CD8-positive, alpha-beta memory T cell (primary cell): Measurements from ENCODE around the gene FBN2. TPM values are rescaled to one million over a fixed set of nuclear protein-coding genes. Genes with fewer than 3 reads are reported as not detected.

Experiments used
- CTCF ChIA-PET: fragments of 350-600 bp; sonication (Branson Sonifier 250); formaldehyde crosslinking; loops from one replicate; lab custom pipeline; 2021; ENCODE audit warnings: antibody characterized with exemption; lab: Charles Lee
- POLR2A ChIA-PET: fragments of 350-600 bp; sonication (Branson Sonifier 250); formaldehyde crosslinking; loops from one replicate; lab custom pipeline; 2021; ENCODE audit warnings: antibody characterized with exemption; lab: Charles Lee
- DNase-seq, 5 donors: peaks; one replicate each; pipeline versions ENCODE4 v3.0.0 to v3.0.0-alpha.2; 2020 to 2022; ENCODE audit warnings: mixed read lengths in 1 of 5
- H3K27ac ChIP-seq: one replicate; pipeline ENCODE4 v1.7.0; 2013; ENCODE audit warnings: low read depth, mild to moderate bottlenecking, low read length, moderate library complexity
- H3K27me3 ChIP-seq: 2 replicates; pipeline ENCODE4 v1.7.0; 2013; ENCODE audit warnings: low read length, mild to moderate bottlenecking; ENCODE audit not compliant: insufficient read depth, poor library complexity, severe bottlenecking
- H3K36me3 ChIP-seq: 2 replicates; pipeline ENCODE4 v1.7.0; 2013; ENCODE audit warnings: mild to moderate bottlenecking, low read length, moderate library complexity; ENCODE audit not compliant: insufficient read depth
- H3K4me1 ChIP-seq: 2 replicates; pipeline ENCODE4 v1.7.0; 2013; ENCODE audit warnings: mild to moderate bottlenecking, low read length, moderate library complexity; ENCODE audit not compliant: insufficient read depth
- H3K4me3 ChIP-seq: 2 replicates; pipeline ENCODE4 v1.7.0; 2013; ENCODE audit warnings: mild to moderate bottlenecking, low read length
- H3K9me3 ChIP-seq: 2 replicates; pipeline ENCODE4 v1.7.0; 2013; ENCODE audit warnings: mild to moderate bottlenecking, low read length
- H3K27ac Mint-ChIP-seq, 8 donors: one replicate each; pipeline ENCODE4 v1.8.0; 2020 to 2021; ENCODE audit warnings: mixed read lengths in 8 of 8, mild to moderate bottlenecking in 6 of 8, inconsistent platforms in 3 of 8, moderate library complexity in 3 of 8
- H3K27me3 Mint-ChIP-seq, 2 donors: one replicate each; pipeline ENCODE4 v1.8.0; 2020 to 2021; ENCODE audit warnings: mixed read lengths in 2 of 2, mild to moderate bottlenecking in 1 of 2, moderate library complexity in 1 of 2
- H3K36me3 Mint-ChIP-seq, 3 donors: one replicate each; pipeline ENCODE4 v1.8.0; 2020 to 2021; ENCODE audit warnings: mixed read lengths in 3 of 3, inconsistent platforms in 1 of 3, mild to moderate bottlenecking in 1 of 3
- H3K4me1 Mint-ChIP-seq, 3 donors: one replicate each; pipeline ENCODE4 v1.8.0; 2020 to 2021; ENCODE audit warnings: mixed read lengths in 3 of 3, inconsistent platforms in 1 of 3, mild to moderate bottlenecking in 1 of 3
- H3K4me3 Mint-ChIP-seq, 7 donors: one replicate each; pipeline ENCODE4 v1.8.0; 2020 to 2021; ENCODE audit warnings: mixed read lengths in 7 of 7, mild to moderate bottlenecking in 6 of 7, moderate library complexity in 4 of 7, inconsistent platforms in 2 of 7
- H3K9me3 Mint-ChIP-seq, 5 donors: one replicate each; pipeline ENCODE4 v1.8.0; 2020 to 2022; ENCODE audit warnings: mixed read lengths in 5 of 5, mild to moderate bottlenecking in 3 of 5, moderate library complexity in 2 of 5, inconsistent platforms in 1 of 5
- polyA plus RNA-seq: library from polyadenylated mRNA; unstranded; fragments of 300-500 nt; fragmentation: Illumina TruSeq; gene quantifications from one replicate; pipeline ENCODE4 v1.2.3, GENCODE V29; 2021
- total RNA-seq, 2 experiments: library from RNA; stranded (reverse); gene quantifications; one replicate each; pipeline ENCODE4 v1.2.3, GENCODE V29; 2021

The FBN2 gene
- under 1 TPM; 0.09 to 0.20 TPM for total RNA-seq
- polyA plus RNA-seq: not detected

DNA sequence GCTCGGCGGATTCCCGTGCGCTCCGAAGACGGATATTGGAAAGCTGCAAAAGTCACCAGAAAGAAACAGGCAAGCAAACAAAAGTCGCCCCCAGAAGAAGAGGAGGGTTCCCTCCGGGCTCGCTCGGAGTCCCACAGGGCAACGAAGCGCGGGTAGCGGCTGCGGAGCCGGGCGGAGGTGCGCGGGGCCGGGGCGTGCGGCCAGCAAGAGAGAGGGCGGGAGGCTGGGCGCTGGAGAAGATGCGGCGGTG, at the start of gene FBN2:
FBN2 (minus strand) TSS at position 246 of the 250 bp plus-strand sequence. CDS start 642 bp downstream, outside the sequence.
- Mint-ChIP-seq H3K9me3 (peaks cover 0 to 9% (median 5%) of the 10 kb centered on the region in 5 donors), H3K4me3 (no peak within 1 kb of the TSS), H3K36me3 (no peaks in the 10 kb centered on the region), H3K27ac (no peak within 1 kb of the TSS), H3K4me1 (no peaks in the 10 kb centered on the region), H3K27me3 (peaks cover 9 to 24% of the 10 kb centered on the region in 2 donors)
- CTCF ChIA-PET: no interaction called here
- POLR2A ChIA-PET: no interaction called here
- H3K27me3 ChIP-seq: peaks cover 5% of the 10 kb centered on the region
- no peaks in the 10 kb centered on the region for H3K36me3 ChIP-seq
- H3K4me3 ChIP-seq: no peak within 1 kb of the TSS
- H3K27ac ChIP-seq: no peak within 1 kb of the TSS
- no peaks in the 10 kb centered on the region for H3K9me3 ChIP-seq
- no peaks in the 10 kb centered on the region for H3K4me1 ChIP-seq
- no peak for DNase-seq

DNA sequence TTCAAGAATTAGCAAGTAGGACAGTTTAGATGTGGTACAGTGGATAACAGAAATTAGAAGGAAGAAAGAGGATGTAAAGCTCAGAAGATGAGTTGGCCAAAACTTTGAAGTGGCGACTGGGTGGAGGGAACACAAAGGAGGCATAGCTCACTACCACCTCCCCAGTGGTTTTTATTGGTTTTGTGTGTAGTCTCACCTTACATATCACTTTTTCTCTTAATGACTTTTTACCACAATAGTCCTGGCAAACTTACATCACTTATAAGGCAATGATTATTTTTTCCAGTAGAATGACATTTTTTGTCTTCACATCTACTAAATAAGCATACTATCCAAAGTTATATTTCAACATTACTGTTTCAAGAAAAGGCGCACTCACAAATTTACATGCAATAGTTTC, 49.2 kb upstream of the FBN2 start:
- no peak overlapping the region for H3K4me3 Mint-ChIP-seq
- no peaks in the 10 kb centered on the region for H3K27me3 Mint-ChIP-seq
- DNase-seq: no peak
- H3K27ac ChIP-seq: no peak overlapping the region
- no peaks in the 10 kb centered on the region for H3K36me3 ChIP-seq
- H3K4me1 ChIP-seq: no peaks in the 10 kb centered on the region
- POLR2A ChIA-PET: no interaction called here
- H3K36me3 Mint-ChIP-seq: no peaks in the 10 kb centered on the region
- CTCF ChIA-PET: no interaction called here
- peaks cover 0 to 6% (median 0%) of the 10 kb centered on the region in 5 donors for H3K9me3 Mint-ChIP-seq
- H3K27ac Mint-ChIP-seq: no peak overlapping the region
- no peak overlapping the region for H3K4me3 ChIP-seq
- H3K9me3 ChIP-seq: no peaks in the 10 kb centered on the region
- H3K4me1 Mint-ChIP-seq: no peaks in the 10 kb centered on the region
- H3K27me3 ChIP-seq: no peaks in the 10 kb centered on the region

GRCh38 chr5:128586848-128587247, 48.8 kb upstream of the FBN2 start:
- Mint-ChIP-seq H3K36me3 (no peaks in the 10 kb centered on the region), H3K4me3 (no peak overlapping the region), H3K4me1 (no peaks in the 10 kb centered on the region), H3K27me3 (no peaks in the 10 kb centered on the region), H3K27ac (no peak overlapping the region), H3K9me3 (peaks cover 0 to 6% (median 0%) of the 10 kb centered on the region in 5 donors)
- Histone ChIP-seq H3K9me3 (no peaks in the 10 kb centered on the region), H3K27ac (no peak overlapping the region), H3K4me1 (no peaks in the 10 kb centered on the region), H3K27me3 (no peaks in the 10 kb centered on the region), H3K4me3 (no peak overlapping the region), H3K36me3 (no peaks in the 10 kb centered on the region)
- ChIA-PET POLR2A (no interaction called here), CTCF (no interaction called here)
- no peak for DNase-seq

- Histone ChIP-seq H3K4me1 (no peaks in the 10 kb centered on the region), H3K4me3 (no peak overlapping the region), H3K9me3 (no peaks in the 10 kb centered on the region), H3K27ac (no peak overlapping the region), H3K36me3 (no peaks in the 10 kb centered on the region), H3K27me3 (no peaks in the 10 kb centered on the region)
- H3K4me3 Mint-ChIP-seq: no peak overlapping the region
- peaks cover 0 to 13% (median 10%) of the 10 kb centered on the region in 5 donors for H3K9me3 Mint-ChIP-seq
- H3K4me1 Mint-ChIP-seq: no peaks in the 10 kb centered on the region
- H3K36me3 Mint-ChIP-seq: no peaks in the 10 kb centered on the region
- peaks cover 0 to 3% of the 10 kb centered on the region in 2 donors for H3K27me3 Mint-ChIP-seq
- ChIA-PET CTCF (no interaction called here), POLR2A (no interaction called here)
- no peak for DNase-seq
- peak overlapping the region in 1 of 8 donors; percentile 9 for H3K27ac Mint-ChIP-seq
Measured at GRCh38 chr5:128579639-128580038, 41.6 kb upstream of the FBN2 start.

- H3K4me3 Mint-ChIP-seq: no peak overlapping the region
- ChIA-PET POLR2A (no interaction called here), CTCF (no interaction called here)
- Histone ChIP-seq H3K4me1 (no peaks in the 10 kb centered on the region), H3K4me3 (no peak overlapping the region), H3K36me3 (no peaks in the 10 kb centered on the region), H3K27ac (no peak overlapping the region), H3K9me3 (no peaks in the 10 kb centered on the region), H3K27me3 (no peaks in the 10 kb centered on the region)
- no peaks in the 10 kb centered on the region for H3K36me3 Mint-ChIP-seq
- peaks cover 0 to 3% of the 10 kb centered on the region in 2 donors for H3K27me3 Mint-ChIP-seq
- H3K4me1 Mint-ChIP-seq: no peaks in the 10 kb centered on the region
- H3K27ac Mint-ChIP-seq: no peak overlapping the region
- no peak for DNase-seq
- peaks cover 0 to 13% (median 10%) of the 10 kb centered on the region in 5 donors for H3K9me3 Mint-ChIP-seq
Measured at GRCh38 chr5:128579093-128579492, 41.0 kb upstream of the FBN2 start.

GRCh38 chr5:128574041-128574440, 36.0 kb upstream of the FBN2 start:
- CTCF ChIA-PET: no interaction called here
- H3K27me3 Mint-ChIP-seq: peaks cover 0 to 3% of the 10 kb centered on the region in 2 donors
- POLR2A ChIA-PET: no interaction called here
- DNase-seq: no peak
- peaks cover 0 to 13% (median 3%) of the 10 kb centered on the region in 5 donors for H3K9me3 Mint-ChIP-seq
- no peaks in the 10 kb centered on the region for H3K4me1 Mint-ChIP-seq
- no peak overlapping the region for H3K4me3 Mint-ChIP-seq
- H3K36me3 ChIP-seq: no peaks in the 10 kb centered on the region
- no peaks in the 10 kb centered on the region for H3K9me3 ChIP-seq
- H3K4me1 ChIP-seq: no peaks in the 10 kb centered on the region
- H3K4me3 ChIP-seq: no peak overlapping the region
- H3K27me3 ChIP-seq: no peaks in the 10 kb centered on the region
- no peak overlapping the region for H3K27ac Mint-ChIP-seq
- no peaks in the 10 kb centered on the region for H3K36me3 Mint-ChIP-seq
- no peak overlapping the region for H3K27ac ChIP-seq

DNA sequence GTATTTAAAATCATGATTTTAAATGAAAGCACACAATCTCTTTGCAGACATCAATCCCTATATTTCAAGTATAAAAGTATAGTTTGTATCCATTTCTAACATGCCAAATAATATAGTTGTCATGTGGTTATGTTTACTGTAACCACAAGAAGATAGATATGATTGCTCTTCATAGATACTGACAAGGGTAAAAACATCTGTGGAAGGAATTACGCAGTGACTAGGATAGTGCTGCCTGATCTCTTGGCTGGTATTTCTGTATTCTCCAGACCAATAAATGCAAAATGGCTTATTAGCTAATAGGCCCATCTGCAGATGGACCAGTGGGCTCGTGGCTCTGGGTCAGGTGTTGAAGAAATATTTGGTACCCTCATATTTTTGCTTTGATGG, 34.9 kb upstream of the FBN2 start:
- Mint-ChIP-seq H3K36me3 (no peaks in the 10 kb centered on the region), H3K9me3 (peaks cover 0 to 9% (median 2%) of the 10 kb centered on the region in 5 donors), H3K27ac (no peak overlapping the region), H3K4me3 (no peak overlapping the region), H3K27me3 (peaks cover 0 to 3% of the 10 kb centered on the region in 2 donors), H3K4me1 (no peaks in the 10 kb centered on the region)
- POLR2A ChIA-PET: no interaction called here
- CTCF ChIA-PET: no interaction called here
- Histone ChIP-seq H3K27me3 (no peaks in the 10 kb centered on the region), H3K9me3 (no peaks in the 10 kb centered on the region), H3K36me3 (no peaks in the 10 kb centered on the region), H3K4me3 (no peak overlapping the region), H3K4me1 (no peaks in the 10 kb centered on the region), H3K27ac (no peak overlapping the region)
- DNase-seq: no peak

- POLR2A ChIA-PET: no interaction called here
- no peak overlapping the region for H3K4me3 ChIP-seq
- H3K27me3 Mint-ChIP-seq: peaks cover 0 to 3% of the 10 kb centered on the region in 2 donors
- H3K9me3 Mint-ChIP-seq: peaks cover 0 to 6% (median 2%) of the 10 kb centered on the region in 5 donors
- CTCF ChIA-PET: no interaction called here
- H3K27ac ChIP-seq: no peak overlapping the region
- no peaks in the 10 kb centered on the region for H3K9me3 ChIP-seq
- H3K27me3 ChIP-seq: no peaks in the 10 kb centered on the region
- DNase-seq: no peak
- no peaks in the 10 kb centered on the region for H3K4me1 Mint-ChIP-seq
- H3K27ac Mint-ChIP-seq: no peak overlapping the region
- H3K36me3 Mint-ChIP-seq: no peaks in the 10 kb centered on the region
- no peaks in the 10 kb centered on the region for H3K4me1 ChIP-seq
- H3K36me3 ChIP-seq: no peaks in the 10 kb centered on the region
- no peak overlapping the region for H3K4me3 Mint-ChIP-seq
Measured at GRCh38 chr5:128572051-128572929, 34.2 kb upstream of the FBN2 start.
